Cardiac fibroblast (primary cell): ENCODE results near the gene OSBPL10.

Experiments
- DNase-seq, 2 donors: peaks; one replicate each; pipeline versions ENCODE4 v3.0.0 to v3.0.0-alpha.2; 2010; ENCODE audit warnings: low read depth in 2 of 2
- H3K4me3 ChIP-seq, 2 donors: replicated peaks in 1 of 2; 1 replicate in 1 of 2; 2 replicates in 1 of 2; pipeline ENCODE4 v1.5.1; 2011; ENCODE audit warnings: low read depth in 2 of 2, low read length in 2 of 2, mild to moderate bottlenecking in 2 of 2, moderate library complexity in 1 of 2
- CTCF ChIP-seq: IDR thresholded peaks from one replicate; pipeline ENCODE4 v1.5.1; 2011; ENCODE audit warnings: low read depth, mild to moderate bottlenecking, low read length, inconsistent platforms

OSBPL10 gene

GRCh38 chr3:31981206-31982181, at the start of gene OSBPL10, which contains the start of gene ZNF860:
Gene OSBPL10 (minus strand): TSS chr3:31981262. CDS start chr3:31981179, 83 bp downstream.
Gene ZNF860 (plus strand): TSS chr3:31981750. CDS start chr3:31989080, 7,330 bp downstream.
- peak within 1 kb of the TSS; percentile 88 for H3K4me3 ChIP-seq
- peak; percentile 7 for TF ChIP-seq CTCF
- peak; percentile 91 to 94 for DNase-seq

DNA sequence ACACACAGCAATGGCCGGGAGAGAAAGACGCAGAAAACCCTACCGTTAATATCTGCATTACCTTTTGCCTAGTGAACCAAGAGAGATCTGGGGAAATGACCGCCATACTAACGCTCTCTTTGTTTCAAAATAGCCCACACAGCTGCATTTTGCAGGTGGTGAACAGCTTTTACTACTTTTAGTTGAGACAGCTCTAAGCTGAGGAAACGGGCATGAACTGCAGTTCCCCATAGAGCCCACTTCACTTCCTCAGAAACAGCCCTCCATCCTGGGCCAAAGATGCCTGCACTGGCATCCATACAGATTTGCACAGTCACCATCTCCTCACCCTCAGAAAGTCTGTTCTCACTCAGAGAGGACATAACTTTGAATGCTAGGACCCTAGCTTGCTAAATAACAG, 45.5 kb upstream of the OSBPL10 start:
- DNase-seq = no peak
- TF ChIP-seq CTCF = no peak
- no peak overlapping the region for H3K4me3 ChIP-seq

DNA sequence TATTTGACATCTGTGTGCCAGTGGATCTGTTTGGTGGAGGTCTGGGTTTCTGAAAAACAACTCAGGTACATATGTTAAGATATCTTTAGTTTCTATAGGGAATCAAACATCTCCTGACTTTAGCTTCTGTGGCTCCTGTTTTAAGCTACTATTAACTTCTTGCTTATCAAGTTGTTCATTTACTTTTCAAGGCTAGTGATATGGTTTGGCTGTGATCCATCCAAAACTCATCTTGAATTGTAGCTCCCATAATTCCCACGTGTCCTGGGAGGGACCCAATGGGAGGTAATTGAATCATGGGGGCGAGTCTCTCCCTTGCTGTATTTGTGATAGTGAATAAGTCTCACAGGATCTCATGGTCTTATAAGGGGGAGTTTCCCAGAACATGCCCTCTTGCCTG, 41.9 kb upstream of the OSBPL10 start:
- DNase-seq = no peak
- TF ChIP-seq CTCF = no peak
- no peak overlapping the region for H3K4me3 ChIP-seq

- TF ChIP-seq CTCF = no peak
- DNase-seq = no peak
- H3K4me3 ChIP-seq = no peak overlapping the region
Observed at GRCh38 chr3:32021748-32022147, 40.7 kb upstream of the OSBPL10 start.

- TF ChIP-seq CTCF = no peak
- DNase-seq = no peak
- H3K4me3 ChIP-seq = no peak overlapping the region
Observed at GRCh38 chr3:32021155-32021554, 40.1 kb upstream of the OSBPL10 start.

- TF ChIP-seq CTCF = peak; percentile 68
- peak; percentile 73 to 74 for DNase-seq
- H3K4me3 ChIP-seq = no peak overlapping the region
Observed at GRCh38 chr3:32018757-32019564, 37.9 kb upstream of the OSBPL10 start.
